ENCODE measurements around the gene CDH3. TPM values are rescaled to one million over a fixed set of nuclear protein-coding genes. Genes with fewer than 3 reads are reported as not detected.

CDH3 gene
- total RNA-seq, 1 donor from 2014 or later = 0.08 TPM

- Histone ChIP-seq H3K4me3 (no peak overlapping the region), H3K27ac (replicated peaks) (no peak overlapping the region), H3K9me3 (replicated peaks) (no peaks in the 10 kb centered on the region), H3K27me3 (ENCODE audit: low read depth) (peaks cover 8% of the 10 kb centered on the region), H3K36me3 (no peaks in the 10 kb centered on the region), H3K4me1 (peaks cover 12% of the 10 kb centered on the region)
- intact Hi-C loops (cut with micrococcal nuclease) = no loop called here
- no peak for TF ChIP-seq CTCF (IDR thresholded peaks at IDR 0.05; ENCODE audit: borderline replicate concordance)
- DNase-seq = no peak
These were observed 19.2 kb downstream of the CDH3 start for GRCh38 chr16:68664297-68664696.

DNA sequence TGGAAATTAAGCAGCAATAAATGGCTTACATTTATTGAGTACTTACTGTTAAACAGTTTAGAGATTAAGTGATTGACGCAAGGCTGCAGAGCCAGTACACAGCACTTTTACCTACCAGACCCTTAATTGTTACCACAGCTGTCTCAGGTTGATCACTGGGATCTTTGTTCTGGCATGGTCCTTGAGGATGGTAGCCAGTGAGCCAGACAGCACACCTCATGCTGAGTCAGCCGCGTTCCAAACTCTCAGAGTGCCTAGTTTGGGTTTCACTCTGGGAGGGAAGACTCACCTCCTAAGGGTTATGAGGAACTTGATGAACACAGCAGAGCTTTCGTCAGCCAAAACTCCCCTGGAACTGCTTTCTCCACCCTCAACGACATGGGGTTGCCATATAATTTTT is 20.4 kb downstream of the CDH3 start:
- peaks cover 12% of the 10 kb centered on the region for H3K4me1 ChIP-seq
- no peak for TF ChIP-seq CTCF (IDR thresholded peaks at IDR 0.05; ENCODE audit: borderline replicate concordance)
- H3K27ac ChIP-seq (replicated peaks) = no peak overlapping the region
- no peaks in the 10 kb centered on the region for H3K36me3 ChIP-seq
- intact Hi-C loops (cut with micrococcal nuclease) = no loop called here
- no peak overlapping the region for H3K4me3 ChIP-seq
- DNase-seq = no peak
- no peaks in the 10 kb centered on the region for H3K9me3 ChIP-seq (replicated peaks)
- peaks cover 5% of the 10 kb centered on the region for H3K27me3 ChIP-seq (ENCODE audit: low read depth)

GRCh38 chr16:68668266-68668665 is 23.2 kb downstream of the CDH3 start:
- H3K4me3 ChIP-seq = no peak overlapping the region
- peaks cover 12% of the 10 kb centered on the region for H3K4me1 ChIP-seq
- intact Hi-C loops (cut with micrococcal nuclease) = no loop called here
- no peak for TF ChIP-seq CTCF (IDR thresholded peaks at IDR 0.05; ENCODE audit: borderline replicate concordance)
- no peak overlapping the region for H3K27ac ChIP-seq (replicated peaks)
- H3K27me3 ChIP-seq (ENCODE audit: low read depth) = no peaks in the 10 kb centered on the region
- H3K36me3 ChIP-seq = no peaks in the 10 kb centered on the region
- H3K9me3 ChIP-seq (replicated peaks) = no peaks in the 10 kb centered on the region
- no peak for DNase-seq

GRCh38 chr16:68676113-68676860 is 31.2 kb downstream of the CDH3 start:
- H3K36me3 ChIP-seq = no peaks in the 10 kb centered on the region
- no peaks in the 10 kb centered on the region for H3K4me1 ChIP-seq
- intact Hi-C loops (cut with micrococcal nuclease) = no loop called here
- H3K27ac ChIP-seq (replicated peaks) = no peak overlapping the region
- no peak for TF ChIP-seq CTCF (IDR thresholded peaks at IDR 0.05; ENCODE audit: borderline replicate concordance)
- H3K4me3 ChIP-seq = no peak overlapping the region
- no peak for DNase-seq
- H3K27me3 ChIP-seq (ENCODE audit: low read depth) = no peaks in the 10 kb centered on the region
- H3K9me3 ChIP-seq (replicated peaks) = no peaks in the 10 kb centered on the region

DNA sequence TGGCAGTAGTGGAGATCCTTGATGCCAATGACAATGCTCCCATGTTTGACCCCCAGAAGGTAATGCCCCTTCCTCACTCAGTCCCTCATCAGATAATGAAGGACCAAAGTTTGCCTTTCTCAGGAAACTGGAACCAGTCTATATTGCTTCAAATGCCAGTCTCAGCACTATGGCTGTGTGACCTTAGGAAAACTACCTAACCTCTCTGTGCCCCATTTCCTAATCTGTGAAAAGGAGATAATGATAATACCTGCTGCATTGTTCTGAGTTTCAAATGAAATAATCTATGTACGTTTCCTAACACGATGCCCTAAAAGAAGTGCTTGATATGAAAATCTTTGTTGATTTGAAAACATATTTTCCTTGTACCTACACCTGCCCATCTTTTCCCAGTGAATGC is 35.9 kb downstream of the CDH3 start:
- H3K9me3 ChIP-seq (replicated peaks) = no peaks in the 10 kb centered on the region
- intact Hi-C loops (cut with micrococcal nuclease) = no loop called here
- H3K4me1 ChIP-seq = no peaks in the 10 kb centered on the region
- no peak for TF ChIP-seq CTCF (IDR thresholded peaks at IDR 0.05; ENCODE audit: borderline replicate concordance)
- H3K36me3 ChIP-seq = no peaks in the 10 kb centered on the region
- DNase-seq = no peak
- no peaks in the 10 kb centered on the region for H3K27me3 ChIP-seq (ENCODE audit: low read depth)
- no peak overlapping the region for H3K27ac ChIP-seq (replicated peaks)
- H3K4me3 ChIP-seq = no peak overlapping the region

Data from left ventricle myocardium inferior (tissue), 1 donor.